ENCODE data around the gene MEF2C.
A peak's percentile ranks its signal among the peaks of the same experiment; 100 is the strongest.
"Not testable (repeated sequence)": the region's sequence is repeated elsewhere in the genome, so short reads cannot be mapped to it uniquely, and the experiment has no call there.

The MEF2C gene

DNA sequence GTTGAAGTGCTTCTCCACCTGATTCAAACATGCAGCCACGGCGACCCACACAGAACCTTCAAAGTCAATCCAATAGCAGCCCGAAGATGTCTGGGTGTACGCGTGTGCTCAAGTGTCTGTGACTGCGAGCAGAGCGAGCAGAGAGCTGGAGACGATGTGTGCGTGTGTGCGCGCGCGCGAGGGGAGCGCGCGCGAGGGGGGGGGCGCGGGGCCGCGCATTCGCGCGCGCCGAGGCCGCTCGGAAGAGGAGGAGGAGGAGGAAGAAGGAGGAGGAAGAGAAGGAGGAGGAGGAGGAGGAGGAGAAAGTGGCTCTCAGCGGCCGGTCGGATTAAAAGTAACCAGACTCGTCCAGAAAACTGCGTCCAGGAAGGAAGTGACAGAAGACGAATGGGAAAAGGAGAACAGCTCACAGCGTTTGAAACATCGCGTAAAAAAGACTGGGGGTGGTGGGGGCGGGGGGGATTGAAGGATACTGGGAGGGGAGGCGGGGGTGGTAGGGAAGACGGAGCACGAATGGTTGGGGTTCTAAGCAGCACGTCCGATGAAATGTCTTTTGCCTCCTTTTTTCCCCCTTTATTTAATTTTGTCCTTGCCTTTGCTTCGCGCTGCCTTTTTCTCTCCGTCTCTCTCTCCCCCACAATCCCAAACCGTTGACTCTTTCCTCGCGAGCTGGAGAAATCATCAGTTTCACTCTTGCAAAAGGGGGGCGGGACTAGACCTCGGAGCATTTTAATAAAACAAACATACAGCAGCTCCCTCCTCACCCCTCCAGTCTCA is at the start of gene MEF2C:
MEF2C (minus strand) TSS at position 126 of the 777 bp plus-strand sequence. CDS start 59,396 bp downstream, outside the sequence.
- peak; percentile 84 for DNase-seq (ENCODE audit: low spot score)

DNA sequence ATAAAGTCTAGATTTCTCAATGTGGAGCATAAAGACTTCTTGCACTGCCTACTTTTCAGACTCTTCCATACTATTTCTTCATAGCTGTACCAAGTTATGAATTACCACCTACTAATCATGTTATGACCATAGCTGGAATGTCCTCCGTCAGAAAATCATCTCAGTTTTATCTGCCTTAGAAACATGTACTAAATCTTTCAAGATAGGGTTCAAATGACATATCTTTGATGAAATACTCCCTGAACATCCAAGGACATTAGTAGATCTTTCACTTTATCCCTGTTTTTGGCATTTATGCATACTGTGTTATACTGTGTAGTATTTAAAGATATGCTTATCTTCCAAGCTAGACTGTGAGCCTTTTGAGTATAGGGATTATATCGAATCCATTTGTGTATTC is 49.6 kb upstream of the MEF2C start:
- no peak for DNase-seq (ENCODE audit: low spot score)

DNA sequence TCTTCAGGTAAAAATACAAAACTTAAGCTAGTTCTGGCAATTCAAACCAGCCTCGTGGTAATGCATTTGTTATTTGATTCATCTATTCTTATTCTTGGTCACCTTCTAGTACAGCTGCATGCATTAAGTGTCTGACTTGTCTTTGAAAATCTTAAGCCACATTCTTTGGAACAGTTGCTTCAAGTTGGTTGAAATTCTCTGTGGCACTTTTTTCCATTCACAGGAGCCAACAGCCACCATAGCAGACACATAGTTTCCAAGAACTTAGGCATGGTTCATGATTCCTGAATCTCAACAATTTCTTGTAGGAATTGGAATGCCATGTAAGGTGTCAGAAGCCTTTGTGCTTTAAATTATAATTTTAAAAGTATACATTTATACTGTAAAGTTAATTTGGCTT is 47.4 kb upstream of the MEF2C start:
- DNase-seq (ENCODE audit: low spot score), result no peak

DNA sequence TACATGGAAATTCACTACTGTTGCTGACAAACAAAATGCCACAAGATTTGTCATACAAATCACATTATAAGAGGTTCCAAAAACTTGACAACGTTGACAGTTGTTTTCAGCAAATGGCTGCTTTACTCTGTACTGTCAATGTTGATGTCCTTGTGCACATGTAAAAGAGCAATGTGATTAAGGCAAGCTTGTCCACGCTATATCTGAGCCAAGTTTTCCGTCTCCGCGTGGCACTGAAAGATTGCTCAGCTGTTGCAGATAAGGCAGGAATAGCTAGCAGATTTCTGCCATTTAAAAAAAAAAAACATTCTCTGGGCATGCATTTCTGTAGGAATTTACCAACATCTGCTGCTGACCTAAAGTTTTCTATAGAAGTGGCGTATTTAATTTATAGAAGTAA is 46.4 kb upstream of the MEF2C start:
- DNase-seq (ENCODE audit: low spot score), result no peak

DNA sequence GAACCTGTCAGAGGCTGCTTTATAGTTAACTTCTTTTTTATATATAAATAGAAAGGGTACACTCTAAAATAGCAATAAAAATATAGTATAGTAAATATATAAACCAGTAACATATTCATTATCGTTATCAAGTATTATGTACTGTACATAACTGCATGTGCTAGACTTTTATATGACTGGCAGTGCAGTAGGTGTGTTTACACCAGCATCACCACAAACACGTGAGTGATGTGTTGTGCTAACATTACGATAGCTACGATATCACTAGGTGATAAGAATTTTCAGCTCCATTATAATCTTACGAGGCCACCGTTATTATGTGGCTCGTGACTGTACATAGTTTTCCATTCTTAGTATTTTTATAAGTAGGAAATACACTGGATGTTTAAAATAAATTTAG is 43.8 kb upstream of the MEF2C start:
- no peak for DNase-seq (ENCODE audit: low spot score)

- no peak for DNase-seq (ENCODE audit: low spot score)
Observed at GRCh38 chr5:88925692-88926490, 42.9 kb upstream of the MEF2C start.

GRCh38 chr5:88924330-88924657 is 41.3 kb upstream of the MEF2C start:
- DNase-seq (ENCODE audit: low spot score), result no peak

- DNase-seq (ENCODE audit: low spot score), result no peak
Observed at GRCh38 chr5:88923623-88924329, 40.8 kb upstream of the MEF2C start.

- not testable (repeated sequence) for DNase-seq (ENCODE audit: low spot score)
Observed at GRCh38 chr5:88912743-88913142, 29.8 kb upstream of the MEF2C start.

- not testable (repeated sequence) for DNase-seq (ENCODE audit: low spot score)
Observed at GRCh38 chr5:88911059-88911572, 28.1 kb upstream of the MEF2C start.

GRCh38 chr5:88904478-88904877 is 21.5 kb upstream of the MEF2C start:
- not testable (repeated sequence) for DNase-seq (ENCODE audit: low spot score)

- DNase-seq (ENCODE audit: low spot score), result not testable (repeated sequence)
Observed at GRCh38 chr5:88903966-88904365, 21.0 kb upstream of the MEF2C start.

GRCh38 chr5:88901077-88901476 is 18.1 kb upstream of the MEF2C start:
- not testable (repeated sequence) for DNase-seq (ENCODE audit: low spot score)

- no peak for DNase-seq (ENCODE audit: low spot score)
Observed at GRCh38 chr5:88899096-88899737, 16.2 kb upstream of the MEF2C start.

GRCh38 chr5:88897748-88898147 is 14.8 kb upstream of the MEF2C start:
- no peak for DNase-seq (ENCODE audit: low spot score)

DNA sequence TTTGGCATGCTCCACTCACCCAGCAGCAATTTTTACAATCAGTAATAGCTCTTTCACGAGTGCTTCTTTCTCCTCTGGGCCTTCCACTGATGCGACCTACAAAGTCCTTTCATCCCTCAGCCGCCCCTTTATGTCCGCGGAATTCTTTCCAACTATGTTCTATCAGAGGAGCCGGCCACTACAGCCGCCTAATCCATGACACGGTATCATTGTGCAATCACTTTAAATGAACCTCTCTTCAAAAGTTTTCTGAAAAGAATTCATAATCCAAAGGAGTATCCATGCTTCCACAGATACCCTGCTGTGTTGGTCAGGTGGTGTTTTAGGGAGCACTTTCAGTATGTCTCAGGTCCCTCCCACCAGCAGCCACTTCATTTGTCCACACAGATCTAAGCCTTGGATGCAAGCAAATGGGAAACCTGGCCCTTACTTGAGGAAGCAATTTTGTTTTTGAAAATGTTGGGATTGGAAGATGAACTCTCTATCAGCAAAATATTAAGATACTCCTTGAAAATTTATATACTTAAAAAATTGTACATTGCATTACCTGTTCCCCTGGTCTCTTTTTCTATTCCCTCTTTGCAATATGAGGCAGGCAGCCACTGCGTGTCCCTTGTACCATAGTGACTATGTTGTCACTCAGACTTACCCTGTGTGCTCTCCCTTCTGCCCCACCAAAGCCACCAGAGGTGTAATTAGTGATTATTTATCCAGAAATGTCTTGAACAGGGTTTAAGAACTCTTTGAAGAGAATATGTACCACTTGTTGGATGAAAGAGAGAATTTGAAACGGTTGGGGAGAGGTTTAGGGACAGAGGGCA is 12.9 kb upstream of the MEF2C start:
- no peak for DNase-seq (ENCODE audit: low spot score)

GRCh38 chr5:88892669-88893068 is 9.7 kb upstream of the MEF2C start:
- DNase-seq (ENCODE audit: low spot score), result no peak

DNA sequence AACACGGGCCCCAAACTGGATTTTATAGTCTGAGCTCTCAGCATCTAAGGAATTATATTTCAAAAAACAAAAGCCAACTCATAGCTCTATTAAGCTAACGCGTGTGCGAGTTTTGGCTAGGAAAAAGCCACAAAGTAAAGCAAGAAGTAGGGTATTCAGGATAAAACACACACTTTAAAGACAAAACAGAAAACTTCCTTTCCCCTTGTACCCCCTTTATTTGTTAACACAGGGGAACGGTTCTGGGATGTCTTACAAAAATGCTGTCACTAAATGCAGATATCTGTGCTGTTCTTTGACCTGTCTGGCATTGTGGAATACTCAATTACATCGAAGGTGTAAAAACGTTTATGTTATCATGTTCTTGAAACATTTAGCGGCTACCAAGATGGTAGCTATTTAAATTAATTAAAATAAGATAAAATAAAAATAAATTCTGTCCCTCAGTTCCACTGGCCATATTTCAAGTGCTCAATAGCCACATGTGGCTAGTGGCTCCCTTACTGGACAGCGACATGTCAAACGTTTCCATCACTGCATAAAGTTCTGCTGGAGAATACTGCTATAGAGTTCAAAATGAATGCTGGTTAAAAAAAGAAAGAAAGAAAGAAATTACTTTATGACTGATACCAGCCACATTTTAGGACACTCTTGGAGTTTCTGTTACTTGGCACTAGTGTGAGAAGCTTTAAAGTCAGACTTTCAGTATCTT is 7.2 kb upstream of the MEF2C start:
- DNase-seq (ENCODE audit: low spot score), result no peak

GRCh38 chr5:88889189-88890069 is 6.4 kb upstream of the MEF2C start:
- DNase-seq (ENCODE audit: low spot score), result no peak

DNA sequence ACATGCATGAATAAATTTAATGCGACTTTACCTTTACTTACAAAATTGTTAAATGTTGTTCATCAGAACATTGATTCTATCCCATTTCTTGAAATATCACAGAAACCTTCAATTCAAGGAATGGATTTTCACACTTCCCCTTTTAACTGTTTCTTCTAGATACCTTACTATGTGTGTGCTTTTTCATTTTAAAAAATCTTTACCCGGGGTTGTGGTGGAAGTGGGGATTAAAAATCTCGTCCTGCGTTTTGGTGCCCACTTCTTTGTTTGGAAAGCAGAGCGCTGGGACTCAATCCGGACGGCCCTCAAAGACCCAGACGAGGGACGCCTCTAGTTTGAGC is 5.8 kb upstream of the MEF2C start:
- no peak for DNase-seq (ENCODE audit: low spot score)

Data from LoVo (cell line).